Keratinocyte (primary cell): ENCODE measurements around the gene ABCB11.

Experiments used
- CTCF ChIP-seq, 3 experiments: IDR thresholded peaks in 1 of 3; conservative IDR thresholded peaks in 1 of 3; optimal IDR thresholded peaks in 1 of 3; 2 replicates in 2 of 3; 3 replicates in 1 of 3; pipeline versions ENCODE3 to v1.5.1; 2011; ENCODE audit warnings: low read length in 3 of 3, mild to moderate bottlenecking in 3 of 3, moderate library complexity in 2 of 3, control low read depth in 1 of 3, inconsistent platforms in 1 of 3; ENCODE audit not compliant: insufficient read depth in 2 of 3; ENCODE audit errors: extremely low read depth in 1 of 3
- EZH2 ChIP-seq: IDR thresholded peaks from one replicate; pipeline ENCODE4 v1.6.1; 2012; ENCODE audit warnings: inconsistent platforms, mild to moderate bottlenecking, low read length, moderate library complexity

GRCh38 chr2:168901003-168901402 lies 130.1 kb downstream of the ABCB11 start, which contains the start of gene G6PC2:
- TF ChIP-seq CTCF (optimal IDR thresholded peaks at IDR 0.05 in 1 of 3, IDR thresholded peaks at IDR 0.05 in 1 of 3, conservative IDR thresholded peaks at IDR 0.05 in 1 of 3; ENCODE audit: extremely low read depth in 1 of 3, insufficient read depth in 2 of 3, low read length in 3 of 3) (no peak), EZH2 (no peak)
